GM18508 (cell line): ENCODE data around the gene TMEM132D.

Experiments
- ATAC-seq: cut with Tn5 transposase; IDR thresholded peaks from one replicate; pipeline ENCODE4 v1.9.1; 2021; ENCODE audit warnings: moderate number of reproducible peaks; ENCODE audit not compliant: insufficient read depth, unreplicated experiment

TMEM132D gene

DNA sequence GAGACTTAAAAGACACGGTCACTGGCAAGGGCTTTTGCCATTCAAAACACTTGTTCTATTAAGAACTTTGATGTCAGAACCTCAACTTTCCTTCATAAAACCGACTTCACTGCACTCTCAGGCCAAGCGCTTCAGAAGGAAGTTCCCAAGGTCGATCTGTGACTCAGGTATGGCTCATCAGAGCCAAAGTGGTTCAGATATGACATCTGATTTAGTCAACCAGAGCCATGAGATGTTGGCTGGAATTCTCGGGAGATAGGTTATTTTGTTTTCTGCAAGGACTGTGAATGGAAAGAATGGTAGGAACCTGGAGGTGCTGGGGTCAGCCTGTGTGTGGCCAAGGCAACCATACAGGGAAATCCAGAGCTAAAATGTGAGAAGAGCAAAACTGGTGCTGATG, 604.9 kb downstream of the TMEM132D start:
- no peak for ATAC-seq

DNA sequence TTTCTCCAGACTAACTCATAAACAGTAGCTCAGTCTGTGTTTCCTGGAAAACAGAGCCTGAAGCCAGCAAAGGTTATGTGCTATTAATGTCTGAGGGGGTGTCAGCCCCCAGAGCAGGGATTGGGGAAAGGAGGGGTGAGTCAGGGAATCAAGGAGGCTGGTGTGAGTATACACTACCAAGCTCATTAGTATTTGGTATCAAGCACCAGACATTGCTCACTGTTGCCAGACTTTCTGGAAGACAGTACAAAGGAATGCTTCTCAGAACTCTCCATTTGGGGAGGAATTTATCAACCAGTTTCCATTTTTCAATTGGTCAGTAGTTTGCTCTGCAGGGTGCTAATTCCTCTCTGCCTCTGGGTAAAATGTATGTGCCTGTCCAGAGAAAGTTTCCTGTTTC, 607.2 kb downstream of the TMEM132D start:
- ATAC-seq, result no peak

DNA sequence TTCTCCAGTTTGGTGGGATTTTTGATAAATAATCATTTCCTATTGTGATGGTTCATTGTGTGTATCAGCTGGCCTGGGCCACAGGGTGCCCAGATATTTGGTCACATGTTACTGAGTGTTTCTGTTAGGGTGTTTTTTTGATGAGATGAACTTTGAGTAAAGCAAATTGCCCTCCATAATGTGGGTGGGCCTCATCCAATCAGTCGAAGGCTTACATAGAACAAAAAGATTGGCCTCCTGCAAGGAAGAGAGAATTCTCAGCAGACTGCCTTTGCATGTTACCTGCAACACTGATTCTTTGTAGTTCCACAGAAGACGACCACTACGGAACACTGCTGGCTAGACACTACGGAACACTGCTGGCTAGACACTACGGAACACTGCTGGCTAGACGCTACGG, 609.0 kb downstream of the TMEM132D start:
- no peak for ATAC-seq

DNA sequence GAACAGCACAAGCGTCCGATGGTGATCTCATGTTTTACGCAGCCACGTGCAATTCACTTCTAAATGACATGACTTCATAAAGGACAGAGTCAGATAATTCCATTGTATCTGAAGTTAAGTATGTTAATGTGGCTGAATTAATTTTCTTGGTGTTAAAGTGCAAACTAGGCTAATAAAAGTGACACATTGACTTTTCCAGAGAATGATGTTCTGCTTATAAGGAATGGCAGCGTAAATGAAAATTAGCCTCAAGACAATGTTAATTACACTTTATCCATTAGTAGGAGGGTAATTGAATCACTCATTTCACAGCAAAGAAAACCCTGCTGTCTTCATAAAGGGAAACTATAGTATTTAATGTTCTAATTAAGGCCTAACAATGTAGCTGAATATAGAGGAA, 624.1 kb downstream of the TMEM132D start:
- no peak for ATAC-seq

DNA sequence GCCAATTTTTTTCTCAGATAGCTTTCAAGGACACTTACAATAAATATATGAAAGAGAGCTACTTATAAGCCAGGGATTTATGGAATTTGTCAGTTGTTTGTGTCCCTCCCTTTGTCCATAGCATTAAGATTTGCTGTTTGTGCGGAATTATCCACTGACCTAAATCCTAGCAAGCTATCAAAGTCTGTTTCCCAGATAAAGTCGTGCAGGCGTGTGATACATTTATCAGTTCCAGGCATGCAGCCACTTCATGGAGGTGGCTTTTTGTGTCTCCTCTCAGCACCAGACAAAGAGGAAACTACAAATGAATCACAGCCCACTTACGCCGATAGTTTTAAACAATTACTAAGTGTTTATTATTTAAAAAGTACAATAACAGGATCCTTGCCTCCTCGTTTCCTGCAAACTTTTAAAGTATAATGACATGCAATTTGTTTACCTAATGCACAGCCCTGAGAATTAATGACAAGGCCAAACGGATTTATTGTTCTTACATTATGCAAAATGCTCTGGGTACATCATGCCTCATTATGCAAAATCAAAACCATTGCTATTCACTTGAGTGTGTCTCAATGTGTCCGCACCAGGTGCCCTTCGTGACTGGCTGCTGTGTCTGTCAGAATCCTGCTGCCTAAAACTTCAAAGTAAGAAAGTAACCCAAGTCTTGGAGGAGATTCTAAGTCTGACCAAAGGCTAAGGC, 627.3 kb downstream of the TMEM132D start:
- no peak for ATAC-seq

DNA sequence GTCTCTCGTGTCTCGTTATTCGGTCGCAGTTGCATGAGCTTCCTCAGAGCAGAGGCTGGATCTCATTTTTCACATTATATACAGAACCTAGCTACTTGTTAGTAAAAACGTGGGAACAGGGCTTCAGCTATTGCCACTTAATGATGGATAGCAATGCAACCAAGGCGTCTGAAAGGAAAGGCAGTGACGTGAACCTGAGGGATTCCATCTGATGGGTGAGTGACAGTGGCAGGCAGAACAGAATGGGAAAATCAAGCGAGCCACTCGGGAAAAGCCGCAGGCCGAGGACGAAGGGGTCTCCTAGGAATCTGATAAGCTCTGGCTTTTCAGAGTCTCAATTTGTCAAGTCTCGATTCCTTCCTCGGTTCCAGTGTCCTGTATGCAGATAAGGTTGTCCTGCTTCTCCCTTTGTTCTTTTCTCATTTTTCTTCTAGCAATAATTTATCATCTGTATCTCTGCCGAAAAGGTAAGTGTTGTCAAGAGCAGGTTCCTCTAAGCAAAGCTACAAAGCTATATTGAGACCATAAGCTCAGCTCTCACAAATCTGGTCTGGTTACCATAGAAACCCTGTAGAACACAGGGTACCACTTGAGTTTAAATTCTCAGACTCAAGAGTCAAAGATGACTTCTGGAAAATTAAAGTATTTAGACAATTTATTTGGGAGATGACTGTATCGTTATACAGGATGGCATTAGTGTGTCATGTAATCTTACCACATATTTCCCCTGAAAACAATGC, 633.9 kb downstream of the TMEM132D start:
- no peak for ATAC-seq

DNA sequence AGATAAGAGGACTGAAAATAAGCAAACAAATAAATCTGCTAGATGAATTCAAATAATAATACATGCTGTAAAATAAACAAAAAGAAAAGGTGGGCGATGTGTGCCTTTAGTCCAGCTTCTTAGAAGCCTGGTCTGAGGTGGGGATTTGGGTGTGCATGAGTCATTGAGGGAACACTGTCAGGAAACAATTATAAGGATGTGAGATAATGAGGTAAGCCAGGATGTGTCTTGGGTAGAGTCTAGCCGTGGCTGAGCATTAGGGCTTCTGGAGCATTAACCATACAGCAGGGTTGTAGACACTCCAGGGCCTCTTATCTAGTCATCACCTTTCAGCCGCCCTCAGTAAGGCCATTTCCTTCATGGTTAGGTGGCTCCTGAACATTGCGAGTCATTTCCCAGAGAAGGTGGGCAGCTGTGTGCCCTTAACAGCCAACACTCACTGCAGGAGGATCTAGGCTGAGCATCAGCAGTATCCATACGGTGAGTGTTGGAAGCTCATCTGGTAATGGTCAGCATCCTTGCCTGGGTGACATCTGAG, 645.0 kb downstream of the TMEM132D start:
- no peak for ATAC-seq

DNA sequence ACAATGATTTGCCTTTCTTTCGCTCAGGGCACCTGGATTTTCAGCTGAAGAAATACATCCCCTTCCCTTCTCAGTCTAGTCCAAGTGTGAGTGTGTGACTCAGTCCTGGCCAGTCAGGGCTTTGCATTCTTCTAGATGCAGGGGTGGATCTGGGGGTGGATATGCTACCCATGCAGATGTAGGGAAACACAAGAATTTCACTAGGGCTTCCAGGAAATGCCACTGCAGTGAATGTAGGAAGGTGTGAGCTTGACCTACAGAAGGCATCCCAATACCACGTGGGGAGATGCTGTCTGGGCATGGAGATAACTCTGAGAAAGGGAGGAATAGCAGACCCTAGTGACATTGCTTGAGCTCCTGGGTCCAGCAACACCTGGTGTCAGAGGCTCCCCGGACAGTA, 646.3 kb downstream of the TMEM132D start:
- no peak for ATAC-seq

DNA sequence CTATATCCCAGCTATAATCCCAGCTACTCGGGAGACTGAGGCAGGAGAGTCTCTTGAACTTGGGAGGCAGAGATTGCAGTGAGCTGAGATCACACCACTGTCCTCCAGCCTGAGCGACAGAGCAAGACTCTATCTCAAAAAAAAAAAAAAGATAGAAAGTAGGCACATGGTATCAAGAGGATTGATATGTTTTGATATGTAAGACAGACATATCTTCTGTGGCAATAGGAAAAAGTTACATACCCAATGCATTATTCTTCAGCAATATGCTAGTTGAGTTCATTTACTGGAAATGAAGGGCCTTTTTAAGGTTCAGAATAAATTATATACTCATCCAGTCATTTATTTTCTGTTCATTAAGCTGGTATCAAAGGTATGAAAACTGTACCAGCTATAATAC, 657.2 kb downstream of the TMEM132D start:
- no peak for ATAC-seq

DNA sequence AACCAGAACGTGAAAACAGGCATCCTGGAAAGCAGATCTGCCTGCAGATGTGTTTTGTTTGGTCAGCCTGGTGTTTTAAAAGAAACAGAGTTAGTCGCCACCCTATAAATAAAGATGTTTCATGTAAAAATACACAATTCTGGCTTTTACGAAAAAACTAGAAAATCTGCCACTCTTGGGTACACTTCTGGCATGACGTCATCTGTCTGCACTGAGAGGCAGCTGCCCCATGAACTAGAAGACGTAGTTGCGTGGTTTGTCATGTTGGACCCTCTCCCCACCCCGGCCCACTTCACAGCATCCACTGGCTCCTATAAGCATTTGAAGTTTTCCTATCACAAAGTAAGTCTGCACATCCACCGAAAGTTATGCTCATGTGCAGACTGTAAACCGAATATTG, 658.1 kb downstream of the TMEM132D start:
- no peak for ATAC-seq

DNA sequence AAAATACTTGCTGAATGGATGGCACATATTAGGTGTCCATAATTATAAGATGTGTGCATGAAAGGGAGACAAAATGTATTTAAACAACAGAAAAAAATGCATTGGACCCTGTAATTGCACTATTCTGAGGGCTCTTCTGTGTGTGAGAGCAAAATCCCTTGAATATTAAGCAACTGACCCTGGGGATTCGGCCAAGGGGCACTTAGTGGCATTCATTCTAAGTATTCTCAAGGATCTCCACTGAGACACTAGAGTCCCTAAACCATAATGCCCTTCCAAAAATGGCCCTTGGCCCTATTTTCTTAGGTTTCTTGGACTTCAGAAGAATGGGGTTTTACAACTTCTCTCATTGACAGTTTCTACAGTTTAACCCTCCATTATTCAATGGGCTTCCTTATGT, 662.0 kb downstream of the TMEM132D start:
- no peak for ATAC-seq

DNA sequence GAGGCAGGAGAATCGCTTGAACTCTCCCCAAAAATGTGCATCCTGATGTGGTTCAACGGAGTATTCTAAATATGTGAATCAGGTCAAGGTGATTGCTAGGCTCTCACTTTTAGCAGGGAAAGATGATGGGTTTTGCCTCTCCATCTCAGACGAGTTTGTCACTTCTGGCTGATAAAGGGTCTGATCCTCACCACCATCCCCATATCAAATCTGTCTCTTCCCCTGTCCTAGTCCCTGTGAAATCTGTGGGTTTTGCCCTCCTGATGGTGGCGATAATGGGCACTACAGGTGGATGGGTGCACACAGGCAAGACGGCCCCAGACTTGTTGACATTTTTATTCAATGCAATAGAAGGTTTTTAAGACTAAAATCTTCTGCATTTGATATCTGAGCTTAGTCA, 665.9 kb downstream of the TMEM132D start:
- no peak for ATAC-seq

DNA sequence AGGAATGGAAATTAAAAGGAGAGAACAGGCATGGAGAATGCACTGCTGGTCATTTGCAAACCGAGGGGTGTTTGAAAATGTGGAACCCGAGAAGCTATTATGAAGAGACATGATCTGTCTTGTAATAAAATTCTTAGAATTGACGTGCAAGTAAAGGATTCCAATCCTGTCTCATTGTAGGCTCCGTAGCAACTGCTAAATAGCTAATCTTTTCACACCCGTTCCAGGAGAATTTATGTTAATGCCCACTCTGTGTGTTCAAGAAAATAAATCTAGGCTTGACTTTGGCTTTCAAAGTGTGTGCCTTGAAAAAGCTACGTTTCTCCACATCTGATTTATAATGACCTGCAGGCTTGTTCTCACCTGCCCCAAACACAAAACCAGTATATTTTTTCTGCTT, 669.6 kb downstream of the TMEM132D start:
- no peak for ATAC-seq

DNA sequence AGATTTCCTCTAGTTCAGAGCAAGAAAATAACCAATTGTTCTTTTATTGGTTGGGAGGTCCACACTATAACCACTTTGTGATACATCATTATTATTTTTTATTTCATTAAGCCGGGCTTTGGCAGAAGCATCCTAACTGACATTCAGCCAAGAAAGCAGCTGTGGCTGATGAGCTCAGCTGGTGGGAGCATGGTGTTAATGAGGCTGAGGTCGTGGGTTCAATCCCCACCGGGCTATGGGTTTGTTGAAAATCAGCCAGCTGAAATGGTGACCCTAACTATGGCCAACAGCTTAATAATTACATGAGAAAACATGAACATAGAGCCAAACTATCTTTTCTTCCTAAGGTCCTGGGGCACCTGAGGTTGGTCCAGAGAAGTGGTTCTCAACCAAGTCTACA, 672.3 kb downstream of the TMEM132D start:
- ATAC-seq, result no peak

DNA sequence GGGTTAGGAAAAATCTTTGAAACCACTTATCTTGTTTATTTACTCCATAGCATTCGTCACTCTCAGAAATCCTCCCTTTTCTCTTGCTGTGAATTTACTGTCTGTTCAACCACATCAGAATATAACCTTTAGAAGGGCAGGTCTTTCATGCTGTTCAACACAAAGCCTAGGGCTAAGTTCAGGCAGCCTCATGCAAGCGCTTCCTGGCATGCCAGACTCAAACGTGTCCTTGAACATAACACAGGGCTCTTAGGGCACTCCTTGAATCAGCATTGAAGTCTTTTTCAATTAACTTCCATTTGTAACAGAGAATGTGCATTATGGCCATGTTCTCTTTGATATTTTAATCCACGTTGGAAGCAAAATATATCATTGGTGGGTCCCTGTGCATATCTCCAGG, 672.8 kb downstream of the TMEM132D start:
- ATAC-seq, result no peak

DNA sequence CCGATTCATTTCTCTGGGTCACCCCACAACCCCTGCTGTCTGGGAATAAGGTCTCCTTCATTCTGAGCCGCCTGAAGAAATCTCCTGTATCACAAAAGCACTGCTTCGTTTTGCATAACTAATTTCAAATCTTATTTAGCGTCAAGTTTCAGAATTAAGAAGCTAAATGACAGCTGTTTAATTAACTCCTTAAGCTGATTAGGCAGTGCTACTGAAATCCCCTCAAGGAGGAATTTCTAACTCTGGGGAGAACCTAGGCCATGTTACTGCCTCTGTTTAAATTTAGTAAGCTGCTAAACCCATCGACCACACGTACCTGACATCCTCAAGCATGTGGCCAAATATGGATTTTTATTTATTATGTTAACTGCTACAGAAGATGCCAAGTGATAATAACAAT, 677.0 kb downstream of the TMEM132D start:
- no peak for ATAC-seq

DNA sequence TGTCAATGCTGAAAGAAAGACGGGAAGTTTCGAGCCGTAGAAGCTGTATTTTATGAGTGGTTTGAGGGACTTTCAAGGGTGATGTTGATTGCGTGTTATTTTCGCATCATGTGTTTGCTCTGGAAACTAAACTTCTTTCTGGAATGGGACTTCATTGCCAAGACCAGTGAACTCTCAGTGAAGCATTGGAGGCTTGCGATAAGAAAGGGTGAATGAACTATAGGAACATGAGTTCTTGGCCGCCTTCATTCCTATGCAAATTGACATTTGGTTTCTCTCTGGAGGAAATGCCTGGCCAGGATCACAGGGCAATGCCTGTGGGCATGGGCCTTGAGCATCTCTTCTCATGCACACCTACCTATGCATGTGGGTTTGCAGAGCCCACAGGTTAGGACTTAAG, 677.8 kb downstream of the TMEM132D start:
- no peak for ATAC-seq

DNA sequence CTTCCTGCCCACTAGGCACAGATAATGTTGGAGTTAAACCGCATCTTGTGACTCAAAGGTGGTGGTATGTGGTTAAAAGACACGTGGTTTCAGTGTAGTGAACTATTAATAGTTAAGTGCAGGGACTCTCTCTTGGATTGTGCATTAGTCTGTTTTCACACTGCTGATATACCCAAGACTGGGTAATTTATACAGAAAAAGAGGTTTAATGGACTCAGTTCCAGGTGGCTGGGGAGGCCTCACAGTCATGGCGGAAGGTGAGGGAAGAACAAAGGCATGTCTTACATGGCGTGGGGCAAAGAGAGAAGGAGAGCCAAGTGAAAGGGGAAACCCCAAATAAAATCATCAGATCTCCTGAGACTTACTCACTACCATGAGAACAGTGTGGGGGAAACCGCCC, 688.3 kb downstream of the TMEM132D start:
- ATAC-seq, result no peak

DNA sequence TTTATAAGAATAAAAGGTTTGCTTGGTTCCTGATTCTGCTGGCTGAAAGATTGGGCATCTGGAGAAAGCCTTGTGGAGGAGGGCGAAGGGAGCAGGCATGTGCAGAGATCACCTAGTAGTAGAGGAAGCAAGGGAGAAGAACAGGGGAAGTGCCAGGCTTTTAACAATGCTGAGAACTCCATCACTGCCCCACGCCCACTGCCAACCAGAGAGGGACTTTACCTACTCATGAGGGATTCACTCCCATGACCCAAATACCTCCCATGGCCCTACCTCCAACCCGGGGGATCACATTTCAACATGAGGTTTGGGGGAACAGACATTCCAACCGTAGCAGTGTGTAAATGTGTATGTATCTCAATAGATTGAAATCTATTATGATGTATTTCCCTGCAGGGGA, 690.3 kb downstream of the TMEM132D start:
- no peak for ATAC-seq

DNA sequence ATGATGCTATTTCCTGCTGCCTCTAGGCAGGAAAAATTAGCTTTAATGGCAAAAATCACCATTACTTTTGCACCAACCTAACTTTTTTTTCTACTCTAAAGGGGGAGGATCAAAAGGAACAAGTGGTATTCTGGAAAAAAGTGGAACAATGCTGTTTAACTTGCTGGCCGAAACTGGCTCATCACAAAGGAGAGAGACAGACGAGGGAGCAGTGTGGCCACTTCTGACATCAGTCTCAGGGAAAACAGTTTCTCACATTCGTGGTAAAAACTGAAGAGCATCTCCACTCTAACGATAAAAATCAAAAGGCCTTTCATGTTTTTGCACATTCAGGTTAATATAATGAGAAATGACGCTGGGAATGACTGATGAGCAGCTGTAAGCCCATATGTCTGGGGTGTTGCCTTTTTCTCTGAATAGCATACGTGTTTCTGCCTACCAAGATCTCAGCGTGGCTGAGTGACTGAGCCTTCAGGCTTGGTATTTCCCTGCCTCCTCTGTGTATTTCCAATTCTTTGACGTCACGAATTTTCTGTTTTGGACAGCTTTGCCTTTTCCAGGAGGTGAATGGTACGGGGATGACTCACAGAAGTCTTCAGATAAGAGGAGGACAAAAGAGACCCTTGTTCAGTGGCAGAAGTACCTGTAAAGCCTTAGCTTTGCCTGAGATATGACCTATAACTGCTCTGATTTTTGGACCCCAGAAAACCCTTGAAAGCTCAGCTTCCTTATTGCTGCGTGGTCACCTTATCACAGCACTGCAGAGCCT, 691.8 kb downstream of the TMEM132D start:
- ATAC-seq, result no peak

DNA sequence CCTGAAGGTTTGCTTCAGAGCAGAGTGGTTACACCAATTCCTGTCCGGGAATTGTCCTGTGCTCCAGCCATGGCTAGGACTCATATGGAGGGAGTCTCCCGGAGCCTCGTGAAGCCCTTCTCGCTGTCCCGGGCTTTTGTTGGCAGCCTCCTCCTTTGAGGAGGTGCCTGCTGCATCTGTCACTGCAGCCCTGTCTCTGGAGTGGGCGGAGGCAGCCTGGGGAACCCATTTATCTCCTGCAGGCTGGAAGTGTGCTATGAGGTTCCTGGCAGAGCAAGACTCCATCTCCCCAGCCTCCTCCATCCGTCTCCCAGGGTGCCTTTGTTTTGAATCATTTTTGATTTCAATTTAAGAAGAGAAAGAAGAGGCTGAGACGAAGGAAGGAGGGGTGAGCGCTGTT, 695.3 kb downstream of the TMEM132D start:
- ATAC-seq, result no peak
